Erythroblast (primary cell): Measurements from ENCODE around the gene RILPL1.

Source experiments
- GATA1 ChIP-seq: IDR thresholded peaks from 2 replicates; pipeline ENCODE4 v1.6.1; 2011; ENCODE audit warnings: low read depth, mild to moderate bottlenecking, control low read depth, low read length, moderate library complexity
- POLR2A ChIP-seq: IDR thresholded peaks from 2 replicates; pipeline ENCODE4 v1.6.1; 2011; ENCODE audit warnings: mild to moderate bottlenecking, low read length

- TF ChIP-seq POLR2A = no peak
- TF ChIP-seq GATA1 = no peak
These were observed 31.3 kb downstream of the RILPL1 start for GRCh38 chr12:123502163-123502704.
